ENCODE data around the gene CLK4. TPM values are rescaled to one million over a fixed set of nuclear protein-coding genes. Genes with fewer than 3 reads are reported as not detected.

Gene CLK4
- total RNA-seq, 1 experiment from 2014 or later, result 9.8 TPM

- H4K20me1 ChIP-seq (ENCODE audit: insufficient read depth), result no peaks in the 10 kb centered on the region
- intact Hi-C loops (cut with micrococcal nuclease), result no loop called here
- H3K4me3 ChIP-seq (replicated peaks in 1 of 2; ENCODE audit: low read depth in 1 of 2, low read length in 2 of 2), result no peak overlapping the region
- BruUV-seq (replicated peaks), result no TSS peak
- ATAC-seq (no peak), DNase-seq (ENCODE audit: low read depth, low spot score) (no peak)
- no peaks in the 10 kb centered on the region for H3K9me2 ChIP-seq (ENCODE audit: insufficient read depth)
- H3K9ac ChIP-seq (ENCODE audit: low read length), result no peak overlapping the region
- no peaks in the 10 kb centered on the region for H3K27me3 ChIP-seq (ENCODE audit: insufficient read depth, low read length)
- no peak overlapping the region for H3K27ac ChIP-seq (ENCODE audit: low read depth, low read length)
- H3K4me2 ChIP-seq (ENCODE audit: low read length), result no peak overlapping the region
- RAD21 ChIA-PET (ENCODE audit: low non-redundant PET in 1 of 2, low total read pairs in 2 of 2, uncharacterized antibody in 2 of 2, unreplicated experiment in 2 of 2), result no interaction called here
- no peak overlapping the region for H2AFZ ChIP-seq (ENCODE audit: low read depth, low read length, poor library complexity, severe bottlenecking)
- H3K36me3 ChIP-seq (ENCODE audit: control insufficient read depth in 1 of 2, insufficient read depth in 2 of 2, low read length in 2 of 2), result no peaks in the 10 kb centered on the region
- CTCF ChIA-PET, result no interaction called here
- no peaks in the 10 kb centered on the region for H3K79me2 ChIP-seq (ENCODE audit: insufficient read depth, low read length)
- no peaks in the 10 kb centered on the region for H3K9me3 ChIP-seq (ENCODE audit: control insufficient read depth in 1 of 2, insufficient read depth in 1 of 2, low read depth in 1 of 2, low read length in 2 of 2)
- TF ChIP-seq REST (IDR thresholded peaks at IDR 0.05; ENCODE audit: low read depth), result no peak
- TF ChIP-seq FOSL1 (IDR thresholded peaks at IDR 0.05; ENCODE audit: low read depth), result no peak
- no peak for TF ChIP-seq TCF7L2 (IDR thresholded peaks at IDR 0.05; ENCODE audit: borderline replicate concordance, extremely low read depth, insufficient read depth, insufficient read length)
- no peak for TF ChIP-seq CTCF (IDR thresholded peaks at IDR 0.05 in 2 of 3, conservative IDR thresholded peaks at IDR 0.05 in 1 of 3; ENCODE audit: borderline replicate concordance in 1 of 3, insufficient read depth in 1 of 3, low read depth in 2 of 3, low read length in 2 of 3)
- TF ChIP-seq ZBTB33 (IDR thresholded peaks at IDR 0.05; ENCODE audit: extremely low read depth, insufficient replicate concordance, low read length), result no peak
- TF ChIP-seq EZH2phosphoT487 (IDR thresholded peaks at IDR 0.05; ENCODE audit: borderline replicate concordance), result no peak
- no peak for TF ChIP-seq POLR2A (IDR thresholded peaks at IDR 0.05; ENCODE audit: borderline replicate concordance, extremely low read depth, insufficient read depth, insufficient read length)
- TF ChIP-seq CBX3 (IDR thresholded peaks at IDR 0.05; ENCODE audit: low read depth), result no peak
- no peak for TF ChIP-seq ELF1 (IDR thresholded peaks at IDR 0.05; ENCODE audit: borderline replicate concordance, low read depth)
- no peak for TF ChIP-seq ZFX (IDR thresholded peaks at IDR 0.05)
- TF ChIP-seq ZNF274 (IDR thresholded peaks at IDR 0.05; ENCODE audit: low read depth, low read length), result no peak
- no peak for TF ChIP-seq EGR1 (IDR thresholded peaks at IDR 0.05; ENCODE audit: low read depth)
- no peak for TF ChIP-seq SRF (IDR thresholded peaks at IDR 0.05; ENCODE audit: low read depth)
- TF ChIP-seq YY1 (IDR thresholded peaks at IDR 0.05; ENCODE audit: extremely low read depth, insufficient replicate concordance, low read depth, low read length), result no peak
- TF ChIP-seq JUND (IDR thresholded peaks at IDR 0.05), result no peak
- no peaks in the 10 kb centered on the region for H3K4me1 ChIP-seq (ENCODE audit: control insufficient read depth in 1 of 2, insufficient read depth in 2 of 2, low read length in 2 of 2)
- POLR2A ChIA-PET, result no interaction called here
Measured at GRCh38 chr5:178564811-178565550, 61.9 kb downstream of the CLK4 start.
